Measurements from ENCODE around the gene CERKL. TPM values are rescaled to one million over a fixed set of nuclear protein-coding genes. Genes with fewer than 3 reads are reported as not detected.

The CERKL gene
- total and polyA plus RNA-seq, 2 donors from 2014 or later = 7.8 to 8.0 TPM

GRCh38 chr2:181674461-181674860 is 17.6 kb upstream of the CERKL start:
- Histone ChIP-seq H3K4me3 (ENCODE audit: low read length in 3 of 3) (no peak overlapping the region), H3K9me3 (ENCODE audit: control insufficient read depth in 2 of 3, insufficient read depth in 1 of 3, low read length in 3 of 3) (no peaks in the 10 kb centered on the region), H3K9ac (ENCODE audit: low read length in 3 of 3) (no peak overlapping the region), H3K27ac (ENCODE audit: low read depth in 2 of 2, low read length in 2 of 2) (no peak overlapping the region), H3K36me3 (ENCODE audit: control insufficient read depth in 2 of 3, insufficient read depth in 3 of 3, low read length in 3 of 3) (no peaks in the 10 kb centered on the region), H3K4me1 (ENCODE audit: control insufficient read depth in 2 of 3, insufficient read depth in 2 of 3, low read depth in 1 of 3, low read length in 3 of 3) (no peaks in the 10 kb centered on the region), H3K27me3 (ENCODE audit: control insufficient read depth, insufficient read depth, low read length) (peaks cover 33% of the 10 kb centered on the region)
- intact Hi-C loops (cut with DNase I) = no loop called here
- DNase-seq (no peak), FAIRE-seq (no peak)
- no peak for TF ChIP-seq CTCF (IDR thresholded peaks at IDR 0.05; ENCODE audit: borderline replicate concordance, extremely low read depth, insufficient read depth)

GRCh38 chr2:181673173-181673572 is 16.3 kb upstream of the CERKL start:
- no peaks in the 10 kb centered on the region for H3K4me1 ChIP-seq (ENCODE audit: control insufficient read depth in 2 of 3, insufficient read depth in 2 of 3, low read depth in 1 of 3, low read length in 3 of 3)
- intact Hi-C loops (cut with DNase I) = no loop called here
- no peak overlapping the region for H3K4me3 ChIP-seq (ENCODE audit: low read length in 3 of 3)
- FAIRE-seq (no peak), DNase-seq (no peak)
- H3K9me3 ChIP-seq (ENCODE audit: control insufficient read depth in 2 of 3, insufficient read depth in 1 of 3, low read length in 3 of 3) = no peaks in the 10 kb centered on the region
- no peak overlapping the region for H3K9ac ChIP-seq (ENCODE audit: low read length in 3 of 3)
- no peaks in the 10 kb centered on the region for H3K36me3 ChIP-seq (ENCODE audit: control insufficient read depth in 2 of 3, insufficient read depth in 3 of 3, low read length in 3 of 3)
- no peak overlapping the region for H3K27ac ChIP-seq (ENCODE audit: low read depth in 2 of 2, low read length in 2 of 2)
- peaks cover 21% of the 10 kb centered on the region for H3K27me3 ChIP-seq (ENCODE audit: control insufficient read depth, insufficient read depth, low read length)
- TF ChIP-seq CTCF (IDR thresholded peaks at IDR 0.05; ENCODE audit: borderline replicate concordance, extremely low read depth, insufficient read depth) = no peak

- TF ChIP-seq CTCF (IDR thresholded peaks at IDR 0.05; ENCODE audit: borderline replicate concordance, extremely low read depth, insufficient read depth) = no peak
- Histone ChIP-seq H3K36me3 (ENCODE audit: control insufficient read depth in 2 of 3, insufficient read depth in 3 of 3, low read length in 3 of 3) (no peaks in the 10 kb centered on the region), H3K9ac (ENCODE audit: low read length in 3 of 3) (no peak overlapping the region), H3K4me3 (ENCODE audit: low read length in 3 of 3) (no peak overlapping the region), H3K4me1 (ENCODE audit: control insufficient read depth in 2 of 3, insufficient read depth in 2 of 3, low read depth in 1 of 3, low read length in 3 of 3) (no peaks in the 10 kb centered on the region), H3K27ac (ENCODE audit: low read depth in 2 of 2, low read length in 2 of 2) (no peak overlapping the region), H3K9me3 (ENCODE audit: control insufficient read depth in 2 of 3, insufficient read depth in 1 of 3, low read length in 3 of 3) (no peaks in the 10 kb centered on the region), H3K27me3 (ENCODE audit: control insufficient read depth, insufficient read depth, low read length) (peaks cover 14% of the 10 kb centered on the region)
- FAIRE-seq (no peak), DNase-seq (no peak)
- intact Hi-C loops (cut with DNase I) = no loop called here
Observed at GRCh38 chr2:181672255-181673008, 15.5 kb upstream of the CERKL start.

Data from kidney (tissue), 14 donors.